CD14-positive monocyte (primary cell): Measurements from ENCODE around the gene MDH1. TPM values are rescaled to one million over a fixed set of nuclear protein-coding genes. Genes with fewer than 3 reads are reported as not detected.

ENCODE experiments used
- DNase-seq, 3 donors: peaks; one replicate each; pipeline ENCODE4 v3.0.0-alpha.2; 2011 to 2022
- H2AFZ ChIP-seq: 2 replicates; pipeline ENCODE4 v1.6.0; 2012; ENCODE audit warnings: mild to moderate bottlenecking, low read depth, low read length, inconsistent platforms; ENCODE audit not compliant: insufficient read depth, poor library complexity, severe bottlenecking
- H3K27ac ChIP-seq, 2 donors: 1 replicate in 1 of 2; 2 replicates in 1 of 2; pipeline ENCODE4 v1.5.1; 2012 to 2013; ENCODE audit warnings: low read length in 2 of 2, control low read depth in 1 of 2, inconsistent platforms in 1 of 2, low read depth in 1 of 2, mild to moderate bottlenecking in 1 of 2
- H3K27me3 ChIP-seq, 2 donors: one replicate each; pipeline versions ENCODE4 v1.6.0 to v1.6.1; 2011 to 2013; ENCODE audit warnings: low read length in 2 of 2; ENCODE audit not compliant: control insufficient read depth in 2 of 2, insufficient read depth in 2 of 2
- H3K36me3 ChIP-seq, 2 donors: replicated peaks in 1 of 2; 1 replicate in 1 of 2; 2 replicates in 1 of 2; pipeline versions ENCODE4 v1.5.1 to v1.6.1; 2012 to 2013; ENCODE audit warnings: low read length in 2 of 2, control low read depth in 1 of 2, inconsistent platforms in 1 of 2, mild to moderate bottlenecking in 1 of 2; ENCODE audit not compliant: insufficient read depth in 2 of 2, control insufficient read depth in 1 of 2
- H3K4me1 ChIP-seq, 2 donors: 1 replicate in 1 of 2; 2 replicates in 1 of 2; pipeline versions ENCODE4 v1.5.1 to v1.6.1; 2012 to 2013; ENCODE audit warnings: low read length in 2 of 2, control low read depth in 1 of 2, inconsistent platforms in 1 of 2, mild to moderate bottlenecking in 1 of 2, moderate library complexity in 1 of 2; ENCODE audit not compliant: insufficient read depth in 2 of 2, control insufficient read depth in 1 of 2
- H3K4me2 ChIP-seq: replicated peaks from 2 replicates; pipeline ENCODE3; 2012; ENCODE audit warnings: low read length, moderate library complexity, mild to moderate bottlenecking; ENCODE audit not compliant: poor library complexity, severe bottlenecking; ENCODE audit errors: extremely low read depth
- H3K4me3 ChIP-seq, 3 experiments: fragments of 200-600 bp in 1 of 3; sonication (generic) in 1 of 3; replicated peaks in 1 of 3; 1 replicate in 2 of 3; 2 replicates in 1 of 3; pipeline ENCODE4 v1.5.1; 2011 to 2013; ENCODE audit warnings: low read length in 3 of 3, mild to moderate bottlenecking in 3 of 3, control low read depth in 2 of 3, low read depth in 2 of 3, inconsistent platforms in 1 of 3, moderate library complexity in 1 of 3
- H3K79me2 ChIP-seq: 2 replicates; pipeline ENCODE4 v1.6.0; 2012; ENCODE audit warnings: mild to moderate bottlenecking, control low read depth, inconsistent platforms, low read length, moderate library complexity; ENCODE audit not compliant: insufficient read depth
- H3K9ac ChIP-seq: 2 replicates; pipeline ENCODE4 v1.6.0; 2017; ENCODE audit warnings: low read length, mild to moderate bottlenecking; ENCODE audit not compliant: insufficient read depth, poor library complexity, severe bottlenecking
- H3K9me3 ChIP-seq, 2 donors: replicated peaks in 1 of 2; 1 replicate in 1 of 2; 2 replicates in 1 of 2; pipeline versions ENCODE4 v1.5.1 to v1.6.1; 2012 to 2013; ENCODE audit warnings: low read length in 2 of 2, control low read depth in 1 of 2; ENCODE audit not compliant: control insufficient read depth in 1 of 2, insufficient read depth in 1 of 2
- H4K20me1 ChIP-seq: 2 replicates; pipeline ENCODE4 v1.6.0; 2012; ENCODE audit warnings: mild to moderate bottlenecking, low read length, control low read depth, moderate library complexity; ENCODE audit not compliant: insufficient read depth
- H3K27ac Mint-ChIP-seq, 7 donors: one replicate each; pipeline ENCODE4 v1.8.0; 2020; ENCODE audit warnings: mild to moderate bottlenecking in 7 of 7, mixed read lengths in 7 of 7, moderate library complexity in 6 of 7, inconsistent platforms in 2 of 7
- H3K27me3 Mint-ChIP-seq, 3 donors: one replicate each; pipeline ENCODE4 v1.8.0; 2021 to 2022; ENCODE audit warnings: low read depth in 3 of 3, mild to moderate bottlenecking in 3 of 3, mixed read lengths in 3 of 3, moderate library complexity in 3 of 3, inconsistent platforms in 1 of 3
- H3K36me3 Mint-ChIP-seq, 2 donors: one replicate each; pipeline ENCODE4 v1.8.0; 2020; ENCODE audit warnings: mixed read lengths in 2 of 2, inconsistent platforms in 1 of 2, mild to moderate bottlenecking in 1 of 2
- H3K4me1 Mint-ChIP-seq: one replicate; pipeline ENCODE4 v1.8.0; 2020; ENCODE audit warnings: mild to moderate bottlenecking, mixed read lengths
- H3K4me3 Mint-ChIP-seq, 2 donors: one replicate each; pipeline ENCODE4 v1.8.0; 2020; ENCODE audit warnings: mild to moderate bottlenecking in 2 of 2, mixed read lengths in 2 of 2, moderate library complexity in 1 of 2
- H3K9me3 Mint-ChIP-seq, 7 donors: one replicate each; pipeline ENCODE4 v1.8.0; 2020 to 2022; ENCODE audit warnings: mixed read lengths in 7 of 7, mild to moderate bottlenecking in 6 of 7, moderate library complexity in 6 of 7, inconsistent platforms in 2 of 7
- CTCF ChIP-seq: fragments of 200-600 bp; IDR thresholded peaks from one replicate; pipeline ENCODE4 v1.8.0; 2022; ENCODE audit warnings: antibody characterized with exemption, mild to moderate bottlenecking
- WGBS: methylation state at CpG from one replicate; pipeline ENCODE4 v1.1.5; 2013; ENCODE audit warnings: missing lambda C conversion rate; ENCODE audit not compliant: insufficient coverage; 5-methylcytosine and 5-hydroxymethylcytosine counted together
- intact Hi-C, 2 donors: fragments of 100-400 bp; cut with micrococcal nuclease; formaldehyde crosslinking; loops; one replicate each; pipeline versions ENCODE4 v1.15.0 to v1.15.1; 2023
- polyA plus RNA-seq, 3 donors: library from polyadenylated mRNA; depleted of rRNA in 1 of 3; unstranded in 2 of 3; stranded (reverse) in 1 of 3; fragments of 300-500 nt in 2 of 3; fragments of >200 nt in 1 of 3; fragmentation: Illumina TruSeq in 2 of 3; gene quantifications; 1 replicate in 2 of 3; 2 replicates in 1 of 3; pipeline ENCODE4 v1.2.3, GENCODE V29; 2012 to 2021

Gene MDH1
- polyA plus RNA-seq, 3 donors = 63.2 to 218 (median 197) TPM

- no peak overlapping the region for H3K4me3 Mint-ChIP-seq
- no peaks in the 10 kb centered on the region for H3K27me3 ChIP-seq
- DNase-seq = no peak
- no peaks in the 10 kb centered on the region for H3K36me3 Mint-ChIP-seq
- no peak overlapping the region for H3K27ac Mint-ChIP-seq
- H3K79me2 ChIP-seq = no peaks in the 10 kb centered on the region
- intact Hi-C loops = no loop called here
- H3K27me3 Mint-ChIP-seq = peaks cover 0 to 2% (median 1%) of the 10 kb centered on the region in 3 donors
- peaks cover 3 to 13% (median 9%) of the 10 kb centered on the region in 7 donors for H3K9me3 Mint-ChIP-seq
- H3K4me1 Mint-ChIP-seq = no peaks in the 10 kb centered on the region
- no peaks in the 10 kb centered on the region for H3K9me3 ChIP-seq
- H3K4me1 ChIP-seq = no peaks in the 10 kb centered on the region
- WGBS = no CpG with 5 or more reads among the region's 2 CpGs
- no peak overlapping the region for H3K9ac ChIP-seq
- TF ChIP-seq CTCF = no peak
- H3K4me3 ChIP-seq = no peak overlapping the region
- no peaks in the 10 kb centered on the region for H4K20me1 ChIP-seq
- H3K36me3 ChIP-seq = no peaks in the 10 kb centered on the region
- no peak overlapping the region for H2AFZ ChIP-seq
- no peak overlapping the region for H3K4me2 ChIP-seq
- H3K27ac ChIP-seq = no peak overlapping the region
These were observed 63.9 kb downstream of the MDH1 start for GRCh38 chr2:63652652-63652985.

GRCh38 chr2:63654959-63655358 is 66.2 kb downstream of the MDH1 start:
- Histone ChIP-seq H3K27ac (no peak overlapping the region), H3K4me3 (no peak overlapping the region), H4K20me1 (no peaks in the 10 kb centered on the region), H3K9me3 (no peaks in the 10 kb centered on the region), H3K27me3 (no peaks in the 10 kb centered on the region), H2AFZ (no peak overlapping the region), H3K79me2 (no peaks in the 10 kb centered on the region), H3K4me1 (no peaks in the 10 kb centered on the region), H3K36me3 (no peaks in the 10 kb centered on the region), H3K9ac (no peak overlapping the region), H3K4me2 (no peak overlapping the region)
- DNase-seq = no peak
- peaks cover 3 to 11% (median 9%) of the 10 kb centered on the region in 7 donors for H3K9me3 Mint-ChIP-seq
- WGBS = 100% methylated on average over 1 of the region's 1 CpG
- H3K27me3 Mint-ChIP-seq = peaks cover 0 to 2% (median 1%) of the 10 kb centered on the region in 3 donors
- H3K4me1 Mint-ChIP-seq = no peaks in the 10 kb centered on the region
- H3K27ac Mint-ChIP-seq = no peak overlapping the region
- TF ChIP-seq CTCF = no peak
- intact Hi-C loops = no loop called here
- no peak overlapping the region for H3K4me3 Mint-ChIP-seq
- H3K36me3 Mint-ChIP-seq = no peaks in the 10 kb centered on the region

Other genes with a start within 250 kb of the MDH1 start
- 1 to 10 TPM; 3.3 to 5.2 (median 3.7) TPM for gene WDPCP, start 486 bp upstream of the MDH1 start, polyA plus RNA-seq